Spinal cord (tissue), 10 donors: ENCODE measurements around the gene SLMAP. TPM values are rescaled to one million over a fixed set of nuclear protein-coding genes. Genes with fewer than 3 reads are reported as not detected.

Experiments
- DNase-seq, 6 donors: peaks; one replicate each; pipeline versions ENCODE4 v3.0.0 to v3.0.0-alpha.2; 2013 to 2015; ENCODE audit warnings: low spot score in 6 of 6, low read depth in 4 of 6
- H3K27ac ChIP-seq: one replicate; pipeline ENCODE4 v1.5.1; 2013; ENCODE audit warnings: low read depth, low read length, control low read depth
- H3K27me3 ChIP-seq: one replicate; pipeline ENCODE4 v1.6.1; 2013; ENCODE audit warnings: low read length; ENCODE audit not compliant: control insufficient read depth, insufficient read depth
- H3K36me3 ChIP-seq: one replicate; pipeline ENCODE4 v1.6.1; 2013; ENCODE audit warnings: low read length; ENCODE audit not compliant: control insufficient read depth, insufficient read depth
- H3K4me1 ChIP-seq: one replicate; pipeline ENCODE4 v1.6.1; 2013; ENCODE audit warnings: low read length; ENCODE audit not compliant: control insufficient read depth, insufficient read depth
- H3K4me3 ChIP-seq: one replicate; pipeline ENCODE4 v1.5.1; 2013; ENCODE audit warnings: low read depth, low read length, control low read depth
- H3K9me3 ChIP-seq: one replicate; pipeline ENCODE4 v1.6.1; 2013; ENCODE audit warnings: low read length; ENCODE audit not compliant: control insufficient read depth, insufficient read depth
- WGBS: methylation state at CpG from one replicate; pipeline ENCODE4 v1.1.5; 2013; ENCODE audit warnings: missing lambda C conversion rate; ENCODE audit not compliant: insufficient coverage; 5-methylcytosine and 5-hydroxymethylcytosine counted together
- polyA plus RNA-seq, 2 donors: library from polyadenylated mRNA; unstranded; fragments of 120-200 nt; gene quantifications; one replicate each; pipeline ENCODE4 v1.2.1, GENCODE V29; 2013; ENCODE audit not compliant: insufficient read length in 2 of 2
- total RNA-seq, 2 donors: library from RNA; depleted of rRNA in 1 of 2; stranded (reverse); fragments of 120-200 nt in 1 of 2; fragments of >200 nt in 1 of 2; gene quantifications; one replicate each; pipeline versions ENCODE4 v1.2.3 to v1.2.4, GENCODE V29; 2013 to 2014
- donor health status: healthy.

The SLMAP gene
- total and polyA plus RNA-seq, 4 donors = 36.3 to 80.9 (median 40.6) TPM

GRCh38 chr3:57917601-57918000 lies 161.5 kb downstream of the SLMAP start:
- Histone ChIP-seq H3K4me1 (no peaks in the 10 kb centered on the region), H3K36me3 (peaks cover 23% of the 10 kb centered on the region), H3K9me3 (no peaks in the 10 kb centered on the region), H3K27ac (no peak overlapping the region), H3K4me3 (no peak overlapping the region), H3K27me3 (no peaks in the 10 kb centered on the region)
- no CpG with 5 or more reads among the region's 1 CpG for WGBS
- no peak for DNase-seq

DNA sequence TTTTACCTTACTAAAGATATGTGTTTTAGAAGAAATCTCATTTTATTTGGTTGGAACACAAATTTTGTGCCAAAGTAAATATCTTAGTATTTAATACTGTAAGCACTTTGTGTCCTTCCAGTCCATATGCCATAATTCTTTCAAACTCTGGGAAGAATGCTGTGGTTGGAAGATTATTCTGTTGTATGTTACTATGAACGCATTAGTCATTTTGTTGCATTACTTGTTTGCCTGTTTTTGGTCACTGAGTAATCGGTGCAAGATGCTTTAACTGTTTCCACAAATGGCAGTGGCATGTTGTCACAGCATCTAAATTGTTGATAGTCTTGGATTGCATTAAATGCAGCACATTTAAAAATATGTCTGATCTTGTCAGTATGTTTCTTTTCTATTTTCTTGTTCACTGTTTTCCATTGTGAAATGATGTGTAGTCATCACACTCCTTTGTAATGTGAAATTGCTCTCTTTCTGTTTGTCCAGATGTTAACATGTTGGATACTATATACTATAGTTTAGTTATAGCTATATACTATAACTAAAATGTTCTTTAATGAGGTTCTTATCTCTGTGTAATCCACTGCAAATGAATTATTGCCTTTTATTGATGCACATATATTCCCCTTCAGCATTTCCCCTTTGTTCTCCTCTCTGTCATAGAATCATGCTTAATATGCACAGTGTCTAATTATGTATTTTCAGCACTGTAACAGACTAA lies 162.2 kb downstream of the SLMAP start:
- no peak overlapping the region for H3K4me3 ChIP-seq
- peaks cover 23% of the 10 kb centered on the region for H3K36me3 ChIP-seq
- no peak overlapping the region for H3K27ac ChIP-seq
- DNase-seq = no peak
- WGBS = no CpG with 5 or more reads among the region's 2 CpGs
- no peaks in the 10 kb centered on the region for H3K27me3 ChIP-seq
- no peaks in the 10 kb centered on the region for H3K9me3 ChIP-seq
- no peaks in the 10 kb centered on the region for H3K4me1 ChIP-seq

- DNase-seq = no peak
- Histone ChIP-seq H3K9me3 (no peaks in the 10 kb centered on the region), H3K36me3 (peaks cover 12% of the 10 kb centered on the region), H3K4me3 (no peak overlapping the region), H3K4me1 (no peaks in the 10 kb centered on the region), H3K27me3 (no peaks in the 10 kb centered on the region), H3K27ac (no peak overlapping the region)
These were observed 163.9 kb downstream of the SLMAP start for GRCh38 chr3:57919987-57920386.

DNA sequence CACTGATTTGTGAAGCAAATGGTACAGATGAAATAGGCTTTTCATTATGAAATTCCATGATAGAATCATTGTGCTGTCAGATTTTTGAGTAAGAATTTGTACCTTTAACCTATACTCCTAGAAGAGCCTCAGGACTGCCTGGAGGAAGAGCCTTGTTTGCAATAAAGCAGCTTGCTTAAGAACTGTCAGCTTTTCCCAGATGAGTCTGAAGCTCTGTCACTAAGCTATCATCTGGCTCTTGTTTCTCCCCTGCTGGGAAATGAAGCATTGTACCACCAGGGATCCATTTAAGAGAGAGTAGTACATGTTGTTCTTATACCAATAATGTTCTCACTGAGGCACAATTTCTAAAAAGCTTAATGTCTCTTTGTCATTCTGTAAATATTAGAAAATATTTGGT lies 167.0 kb downstream of the SLMAP start:
- H3K4me1 ChIP-seq = no peaks in the 10 kb centered on the region
- no peaks in the 10 kb centered on the region for H3K27me3 ChIP-seq
- peaks cover 6% of the 10 kb centered on the region for H3K36me3 ChIP-seq
- no peaks in the 10 kb centered on the region for H3K9me3 ChIP-seq
- peak in 1 of 6 donors; percentile 76 for DNase-seq
- H3K4me3 ChIP-seq = no peak overlapping the region
- no peak overlapping the region for H3K27ac ChIP-seq

- WGBS = 88% methylated on average over 2 of the region's 2 CpGs
- Histone ChIP-seq H3K36me3 (peaks cover 6% of the 10 kb centered on the region), H3K9me3 (no peaks in the 10 kb centered on the region), H3K27ac (no peak overlapping the region), H3K4me1 (no peaks in the 10 kb centered on the region), H3K27me3 (no peaks in the 10 kb centered on the region), H3K4me3 (no peak overlapping the region)
- DNase-seq = no peak
These were observed 167.6 kb downstream of the SLMAP start for GRCh38 chr3:57923752-57924151.

GRCh38 chr3:57927166-57927565 lies 171.1 kb downstream of the SLMAP start:
- H3K9me3 ChIP-seq = no peaks in the 10 kb centered on the region
- no peak overlapping the region for H3K4me3 ChIP-seq
- H3K4me1 ChIP-seq = no peaks in the 10 kb centered on the region
- H3K27ac ChIP-seq = no peak overlapping the region
- peaks cover 2% of the 10 kb centered on the region for H3K36me3 ChIP-seq
- H3K27me3 ChIP-seq = no peaks in the 10 kb centered on the region
- 81% methylated on average over 4 of the region's 5 CpGs for WGBS
- DNase-seq = no peak

GRCh38 chr3:57927916-57928315 lies 171.8 kb downstream of the SLMAP start:
- no peaks in the 10 kb centered on the region for H3K27me3 ChIP-seq
- no peak for DNase-seq
- no peaks in the 10 kb centered on the region for H3K9me3 ChIP-seq
- no peak overlapping the region for H3K4me3 ChIP-seq
- no peaks in the 10 kb centered on the region for H3K4me1 ChIP-seq
- H3K27ac ChIP-seq = no peak overlapping the region
- 95% methylated on average over 3 of the region's 3 CpGs for WGBS
- H3K36me3 ChIP-seq = no peaks in the 10 kb centered on the region

DNA sequence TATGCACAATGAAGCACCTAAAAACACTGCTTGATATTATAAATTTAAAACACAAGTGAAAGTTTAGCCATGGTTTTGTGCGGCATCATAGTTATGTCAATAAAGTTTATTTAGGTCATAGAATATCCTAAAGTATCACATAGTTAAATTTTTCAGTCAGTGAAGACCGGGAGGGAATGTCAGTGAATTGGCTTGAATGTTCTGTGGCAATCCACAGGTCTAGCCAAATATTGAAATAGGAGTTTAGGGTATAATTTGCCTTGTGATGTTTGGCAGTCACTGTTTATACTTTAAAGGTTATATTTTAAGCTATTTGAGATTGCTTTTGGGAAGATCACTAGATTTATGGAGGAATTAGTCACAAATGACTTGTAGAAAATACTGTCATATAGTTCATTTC lies 172.4 kb downstream of the SLMAP start:
- H3K27me3 ChIP-seq = no peaks in the 10 kb centered on the region
- no peaks in the 10 kb centered on the region for H3K4me1 ChIP-seq
- H3K4me3 ChIP-seq = no peak overlapping the region
- no peak overlapping the region for H3K27ac ChIP-seq
- DNase-seq = no peak
- H3K9me3 ChIP-seq = no peaks in the 10 kb centered on the region
- 80% methylated on average over 1 of the region's 2 CpGs for WGBS
- no peaks in the 10 kb centered on the region for H3K36me3 ChIP-seq

- no peak overlapping the region for H3K27ac ChIP-seq
- no peaks in the 10 kb centered on the region for H3K9me3 ChIP-seq
- H3K4me1 ChIP-seq = no peaks in the 10 kb centered on the region
- no peaks in the 10 kb centered on the region for H3K36me3 ChIP-seq
- WGBS = 90% methylated on average over 1 of the region's 2 CpGs
- H3K4me3 ChIP-seq = no peak overlapping the region
- no peaks in the 10 kb centered on the region for H3K27me3 ChIP-seq
- DNase-seq = no peak
These were observed 173.9 kb downstream of the SLMAP start for GRCh38 chr3:57929988-57930387.

DNA sequence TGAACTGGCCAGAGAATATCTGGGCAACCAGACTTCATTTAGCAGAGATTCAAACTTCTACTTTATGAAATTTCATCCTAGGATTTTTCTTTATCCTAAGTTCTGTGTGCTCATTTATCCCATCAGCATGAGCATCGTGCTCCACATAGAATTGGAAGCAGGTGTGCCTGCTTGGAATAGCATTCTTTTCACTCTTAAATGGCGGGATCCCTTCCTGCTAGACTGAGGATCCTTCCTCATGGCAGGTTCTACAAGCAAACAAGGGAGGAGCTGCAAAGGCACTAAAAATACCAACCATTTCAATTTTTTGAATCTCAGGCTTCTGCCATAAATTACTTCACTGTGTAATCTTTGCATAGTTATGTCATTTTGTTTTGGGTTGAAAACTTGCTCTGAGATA lies 177.5 kb downstream of the SLMAP start:
- Histone ChIP-seq H3K27ac (no peak overlapping the region), H3K4me3 (no peak overlapping the region), H3K36me3 (no peaks in the 10 kb centered on the region), H3K4me1 (no peaks in the 10 kb centered on the region), H3K9me3 (no peaks in the 10 kb centered on the region), H3K27me3 (no peaks in the 10 kb centered on the region)
- 92% methylated on average over 2 of the region's 2 CpGs for WGBS
- DNase-seq = peak in 1 of 6 donors; percentile 41
